NCI-H526 (cell line): ENCODE results near the gene ARHGAP21.

ENCODE experiments used
- DNase-seq, 2 experiments: peaks; one replicate each; lab custom pipeline; 2025; lab: John Stamatoyannopoulos, UW

ARHGAP21 gene

DNA sequence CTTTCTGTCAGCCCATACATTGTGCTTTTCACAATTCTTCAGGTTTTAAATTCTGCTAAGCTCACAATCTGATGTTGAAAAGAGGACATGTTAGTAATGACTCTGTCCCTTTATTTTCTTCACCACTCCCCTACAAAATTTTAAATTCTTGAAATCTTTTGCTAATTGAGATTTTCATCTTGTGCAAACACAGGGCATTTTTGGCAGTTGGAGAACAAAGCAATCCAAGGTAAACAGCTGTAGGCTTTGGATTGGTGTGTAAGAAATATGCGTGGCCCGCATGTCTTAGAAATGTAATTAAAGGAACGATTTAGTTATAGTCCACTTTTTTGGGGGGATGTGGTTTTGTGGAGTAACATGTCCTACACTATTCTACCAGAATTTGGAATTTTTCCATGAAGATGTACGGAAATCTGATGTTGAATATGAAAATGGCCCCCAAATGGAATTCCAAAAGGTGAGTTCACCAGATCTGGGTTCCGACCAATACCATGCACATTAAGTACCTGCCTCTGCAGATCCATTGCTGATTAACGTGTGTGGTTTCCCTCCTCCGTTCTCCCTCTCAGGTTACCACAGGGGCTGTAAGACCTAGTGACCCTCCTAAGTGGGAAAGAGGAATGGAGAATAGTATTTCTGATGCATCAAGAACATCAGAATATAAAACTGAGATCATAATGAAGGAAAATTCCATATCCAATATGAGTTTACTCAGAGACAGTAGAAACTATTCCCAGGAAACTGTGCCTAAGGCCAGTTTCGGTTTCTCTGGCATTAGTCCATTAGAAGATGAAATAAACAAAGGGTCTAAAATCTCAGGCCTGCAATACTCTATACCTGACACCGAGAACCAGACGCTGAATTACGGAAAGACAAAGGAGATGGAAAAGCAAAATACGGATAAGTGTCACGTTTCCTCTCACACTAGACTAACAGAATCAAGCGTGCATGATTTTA is 181.1 kb downstream of the ARHGAP21 start:
- DNase-seq = no peak

DNA sequence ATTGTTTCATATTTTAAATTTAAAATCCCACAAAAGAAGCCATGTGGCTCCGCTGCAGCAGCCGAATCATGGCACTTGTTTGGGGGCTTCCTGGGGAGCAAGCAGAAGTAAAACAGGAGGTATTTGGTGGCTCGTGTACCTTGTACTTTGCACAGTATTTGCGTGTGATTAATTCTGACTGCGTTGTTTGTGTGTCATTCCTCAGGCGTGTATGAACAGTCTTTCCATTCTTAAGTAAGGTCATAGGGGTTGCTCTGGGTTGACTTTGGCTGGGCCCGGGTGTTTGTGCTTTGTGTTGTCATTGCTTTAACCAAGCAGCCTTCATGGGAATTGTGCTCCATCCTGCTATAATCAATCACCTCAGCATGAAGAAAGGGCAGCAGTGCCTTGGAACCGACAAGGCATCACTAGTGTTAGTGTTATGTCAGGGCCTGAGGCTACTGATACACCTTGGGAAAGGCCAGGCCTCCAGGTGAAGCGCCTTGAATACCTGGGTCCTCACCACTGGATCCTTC is 182.4 kb downstream of the ARHGAP21 start:
- no peak for DNase-seq

DNA sequence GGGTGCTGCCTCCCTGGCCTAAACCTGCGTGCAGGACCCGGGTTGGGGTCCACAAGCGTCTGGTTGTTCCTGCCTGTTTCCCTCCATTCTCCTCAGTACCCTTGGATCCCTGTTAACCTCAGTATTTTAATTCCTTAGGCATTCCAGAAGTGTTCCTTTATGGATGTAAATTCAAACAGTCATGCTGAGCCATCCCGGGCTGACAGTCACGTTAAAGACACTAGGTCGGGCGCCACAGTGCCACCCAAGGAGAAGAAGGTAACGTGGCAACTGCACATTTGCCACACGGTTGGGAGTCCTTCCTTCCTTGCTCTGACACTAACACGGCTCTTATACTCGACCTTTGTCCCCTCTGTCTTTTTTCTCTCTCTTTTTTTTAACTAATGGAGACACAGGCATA is 187.1 kb downstream of the ARHGAP21 start:
- no peak for DNase-seq

DNA sequence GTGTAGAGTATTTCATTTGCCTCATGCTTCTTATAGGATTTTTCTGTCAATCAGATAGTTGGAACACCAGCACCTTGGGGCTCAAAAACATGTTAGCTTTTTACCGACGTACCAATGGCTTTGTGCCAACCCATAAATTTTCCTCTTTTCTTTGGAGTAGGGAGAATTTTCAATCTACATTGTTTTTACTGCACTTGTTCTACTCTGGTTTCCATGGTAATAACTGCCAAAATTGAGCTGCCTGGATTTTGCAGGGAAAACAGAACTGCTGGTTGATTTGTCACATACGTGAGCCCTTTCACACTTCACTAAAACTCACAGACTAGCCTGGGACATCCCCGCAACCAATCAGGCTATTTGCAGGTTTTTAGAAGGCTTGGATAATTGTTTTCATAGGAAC is 189.7 kb downstream of the ARHGAP21 start:
- no peak for DNase-seq
